ENCODE results near the gene WDR45B.

The WDR45B gene

DNA sequence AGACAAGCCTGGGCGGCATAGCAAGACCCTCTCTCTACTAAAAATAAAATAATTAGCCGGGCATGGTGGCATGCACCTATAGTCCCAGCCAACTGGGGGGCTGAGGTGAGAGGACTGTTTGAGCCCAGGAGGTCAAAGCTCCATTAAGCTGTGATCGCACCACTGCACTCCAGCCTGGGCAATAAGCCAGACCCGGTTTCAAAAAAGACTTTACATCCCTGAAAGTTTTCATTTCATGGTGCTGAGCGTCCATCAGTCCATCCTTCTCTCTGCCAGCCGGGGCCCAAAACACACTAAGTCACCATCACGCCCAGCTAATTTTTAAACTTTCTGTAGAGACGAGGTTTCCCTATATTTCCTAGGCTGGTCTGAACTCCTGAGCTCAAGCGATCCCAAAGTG, 39.6 kb upstream of the WDR45B start:
- Histone ChIP-seq H3K36me3 (ENCODE audit: control insufficient read depth, insufficient read depth, low read length) (no peaks in the 10 kb centered on the region), H3K4me3 (ENCODE audit: low read depth, low read length) (no peak overlapping the region), H3K27me3 (ENCODE audit: control insufficient read depth, insufficient read depth, low read length) (no peaks in the 10 kb centered on the region), H3K27ac (ENCODE audit: low read depth, low read length) (no peak overlapping the region), H3K9me3 (ENCODE audit: control insufficient read depth, insufficient read depth, low read length) (no peaks in the 10 kb centered on the region), H3K4me1 (ENCODE audit: control insufficient read depth, insufficient read depth, low read length) (no peaks in the 10 kb centered on the region), H3K9ac (ENCODE audit: low read depth, low read length) (no peak overlapping the region)

DNA sequence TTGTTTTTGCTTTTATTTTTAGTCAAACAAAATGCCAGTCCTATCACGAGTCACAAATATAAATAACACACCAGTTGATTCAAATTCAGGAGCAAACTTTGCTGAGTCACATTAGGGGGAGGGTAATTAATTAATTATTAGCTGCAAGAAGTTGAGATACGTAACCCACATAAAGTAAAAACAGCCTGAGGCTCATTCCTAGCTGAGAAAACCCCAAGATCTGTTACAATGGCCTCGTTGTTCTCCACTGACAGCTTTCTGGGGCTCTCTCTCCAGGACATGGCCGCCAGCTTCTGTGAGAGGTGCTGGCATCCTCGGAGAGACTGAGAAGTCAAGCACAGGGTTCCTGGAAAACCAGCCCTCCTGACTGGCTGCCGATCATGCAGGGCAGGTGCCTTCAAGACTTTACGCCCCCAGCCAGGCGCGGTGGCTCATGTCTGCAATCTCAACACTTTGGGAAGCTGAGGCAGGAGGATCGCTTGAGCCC, 39.2 kb upstream of the WDR45B start:
- H3K4me3 ChIP-seq (ENCODE audit: low read depth, low read length) = no peak overlapping the region
- H3K4me1 ChIP-seq (ENCODE audit: control insufficient read depth, insufficient read depth, low read length) = no peaks in the 10 kb centered on the region
- no peak overlapping the region for H3K9ac ChIP-seq (ENCODE audit: low read depth, low read length)
- no peaks in the 10 kb centered on the region for H3K27me3 ChIP-seq (ENCODE audit: control insufficient read depth, insufficient read depth, low read length)
- H3K36me3 ChIP-seq (ENCODE audit: control insufficient read depth, insufficient read depth, low read length) = no peaks in the 10 kb centered on the region
- no peak overlapping the region for H3K27ac ChIP-seq (ENCODE audit: low read depth, low read length)
- H3K9me3 ChIP-seq (ENCODE audit: control insufficient read depth, insufficient read depth, low read length) = no peaks in the 10 kb centered on the region

DNA sequence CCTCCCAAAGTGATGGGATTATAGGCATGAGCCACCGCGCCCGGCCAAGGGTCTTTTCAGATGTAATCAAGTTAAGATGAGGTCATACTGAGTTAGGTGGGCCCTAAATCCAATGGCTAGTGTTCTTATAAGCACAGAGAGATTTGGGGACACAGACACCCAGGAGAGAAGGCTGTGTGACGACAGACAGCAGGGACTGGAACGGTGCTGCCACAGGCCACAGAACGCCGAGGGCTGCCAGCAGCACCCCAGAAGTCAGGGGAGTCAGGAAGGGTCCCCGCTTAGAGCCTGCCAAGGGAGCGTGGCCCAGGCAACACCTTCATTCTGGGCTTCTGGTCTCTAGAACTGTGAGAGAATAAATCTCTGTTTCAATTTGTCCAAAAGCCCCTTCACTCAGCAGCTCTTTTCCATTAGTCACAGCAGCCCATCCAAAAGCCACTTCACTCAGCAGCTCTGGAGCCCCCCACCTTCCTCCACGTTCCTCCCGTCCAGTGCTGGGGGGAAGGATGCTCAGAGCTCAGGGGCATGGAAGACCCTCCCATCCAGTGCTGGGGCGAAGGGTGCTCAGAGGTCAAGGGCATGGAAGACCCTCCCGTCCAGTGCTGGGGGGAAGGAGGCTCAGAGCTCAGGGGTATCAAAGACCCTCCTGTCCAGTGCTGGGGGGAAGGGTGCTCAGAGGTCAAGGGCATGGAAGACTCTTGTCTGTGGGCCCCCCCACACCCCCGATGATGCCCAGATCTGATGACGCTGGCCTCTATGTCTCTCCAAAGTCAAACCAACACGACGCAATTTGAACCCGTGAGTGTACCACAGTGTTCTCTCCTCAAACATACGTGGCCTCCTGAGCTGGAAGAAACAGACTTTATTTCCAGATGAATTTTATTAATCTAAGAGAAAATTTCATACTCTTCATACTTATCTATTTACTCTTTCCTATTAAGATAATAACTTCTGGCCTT, 38.4 kb upstream of the WDR45B start:
- H3K27me3 ChIP-seq (ENCODE audit: control insufficient read depth, insufficient read depth, low read length) = no peaks in the 10 kb centered on the region
- no peak overlapping the region for H3K4me3 ChIP-seq (ENCODE audit: low read depth, low read length)
- H3K9me3 ChIP-seq (ENCODE audit: control insufficient read depth, insufficient read depth, low read length) = no peaks in the 10 kb centered on the region
- H3K9ac ChIP-seq (ENCODE audit: low read depth, low read length) = no peak overlapping the region
- H3K4me1 ChIP-seq (ENCODE audit: control insufficient read depth, insufficient read depth, low read length) = no peaks in the 10 kb centered on the region
- H3K27ac ChIP-seq (ENCODE audit: low read depth, low read length) = no peak overlapping the region
- no peaks in the 10 kb centered on the region for H3K36me3 ChIP-seq (ENCODE audit: control insufficient read depth, insufficient read depth, low read length)

DNA sequence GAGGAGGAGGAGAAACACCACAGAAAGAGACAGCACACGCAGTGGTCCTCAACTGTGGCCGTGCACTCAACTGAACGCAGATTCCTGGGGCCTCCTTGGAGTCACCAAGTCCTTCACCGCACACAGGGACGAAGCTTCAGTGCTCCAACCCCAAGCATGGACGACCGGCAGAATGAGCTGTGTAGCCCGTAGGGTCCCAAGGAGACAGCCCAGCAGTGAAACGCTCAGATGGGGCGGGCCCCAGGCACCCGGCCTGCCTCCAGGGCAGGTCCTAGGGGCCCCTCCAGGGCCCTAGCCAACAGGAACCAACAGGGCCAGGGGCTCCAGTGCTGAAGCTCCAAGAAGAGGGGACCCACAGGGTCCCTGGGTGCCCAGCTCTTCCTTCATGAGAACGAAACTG, 37.0 kb upstream of the WDR45B start:
- no peak overlapping the region for H3K27ac ChIP-seq (ENCODE audit: low read depth, low read length)
- no peaks in the 10 kb centered on the region for H3K27me3 ChIP-seq (ENCODE audit: control insufficient read depth, insufficient read depth, low read length)
- no peaks in the 10 kb centered on the region for H3K4me1 ChIP-seq (ENCODE audit: control insufficient read depth, insufficient read depth, low read length)
- H3K9ac ChIP-seq (ENCODE audit: low read depth, low read length) = no peak overlapping the region
- H3K9me3 ChIP-seq (ENCODE audit: control insufficient read depth, insufficient read depth, low read length) = no peaks in the 10 kb centered on the region
- H3K36me3 ChIP-seq (ENCODE audit: control insufficient read depth, insufficient read depth, low read length) = no peaks in the 10 kb centered on the region
- H3K4me3 ChIP-seq (ENCODE audit: low read depth, low read length) = no peak overlapping the region

DNA sequence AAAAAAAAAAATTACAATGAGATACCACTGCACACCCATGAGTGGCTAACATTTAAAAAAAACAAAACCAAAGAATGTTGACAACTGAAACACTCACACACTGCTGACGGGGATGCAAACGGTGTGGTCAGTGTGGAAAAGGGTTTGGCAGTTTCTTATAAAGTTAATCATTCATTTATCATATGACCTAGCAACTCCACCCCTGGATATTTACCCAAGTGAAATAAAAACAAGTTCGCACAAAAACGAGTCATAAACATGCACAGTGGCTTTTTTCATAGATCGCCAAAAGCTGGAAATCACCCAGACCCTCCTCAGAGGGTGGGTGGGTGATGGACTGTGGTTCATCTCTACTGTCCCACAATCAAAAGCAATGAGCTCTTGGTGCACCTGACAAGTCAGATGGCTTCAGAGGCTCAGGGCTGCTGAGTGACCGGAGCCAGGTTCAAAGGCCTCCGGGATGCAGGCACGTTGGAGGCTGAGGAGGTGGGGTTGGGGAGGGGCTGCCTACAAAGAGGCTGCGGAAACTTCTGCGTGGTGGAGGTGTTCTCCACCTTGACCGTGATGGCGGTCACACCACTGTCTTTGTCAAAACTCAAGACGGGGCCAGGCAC, 36.1 kb upstream of the WDR45B start:
- H3K27ac ChIP-seq (ENCODE audit: low read depth, low read length) = no peak overlapping the region
- no peaks in the 10 kb centered on the region for H3K36me3 ChIP-seq (ENCODE audit: control insufficient read depth, insufficient read depth, low read length)
- H3K9me3 ChIP-seq (ENCODE audit: control insufficient read depth, insufficient read depth, low read length) = no peaks in the 10 kb centered on the region
- no peaks in the 10 kb centered on the region for H3K4me1 ChIP-seq (ENCODE audit: control insufficient read depth, insufficient read depth, low read length)
- no peak overlapping the region for H3K4me3 ChIP-seq (ENCODE audit: low read depth, low read length)
- H3K9ac ChIP-seq (ENCODE audit: low read depth, low read length) = no peak overlapping the region
- no peaks in the 10 kb centered on the region for H3K27me3 ChIP-seq (ENCODE audit: control insufficient read depth, insufficient read depth, low read length)

DNA sequence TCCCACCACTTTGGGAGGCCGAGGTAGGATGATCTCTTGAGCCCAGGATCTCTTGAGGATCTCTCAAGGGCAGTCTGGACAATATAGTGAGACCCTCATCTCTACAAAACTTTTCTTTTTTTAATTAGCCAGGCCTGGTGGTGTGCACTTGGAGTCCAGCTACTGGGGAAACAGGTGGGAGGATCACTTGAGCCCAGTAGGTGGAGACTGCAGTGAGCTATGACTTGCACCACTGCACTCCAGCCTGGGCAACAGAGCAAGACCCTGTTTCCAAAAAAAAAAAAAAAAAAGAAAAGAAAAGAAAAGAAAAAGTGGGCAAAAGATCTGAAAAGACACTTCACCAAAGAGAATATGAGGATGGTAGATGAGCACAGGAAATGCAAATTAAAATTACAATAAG, 35.3 kb upstream of the WDR45B start:
- Histone ChIP-seq H3K27me3 (ENCODE audit: control insufficient read depth, insufficient read depth, low read length) (no peaks in the 10 kb centered on the region), H3K9ac (ENCODE audit: low read depth, low read length) (no peak overlapping the region), H3K4me3 (ENCODE audit: low read depth, low read length) (no peak overlapping the region), H3K9me3 (ENCODE audit: control insufficient read depth, insufficient read depth, low read length) (no peaks in the 10 kb centered on the region), H3K4me1 (ENCODE audit: control insufficient read depth, insufficient read depth, low read length) (no peaks in the 10 kb centered on the region), H3K36me3 (ENCODE audit: control insufficient read depth, insufficient read depth, low read length) (no peaks in the 10 kb centered on the region), H3K27ac (ENCODE audit: low read depth, low read length) (no peak overlapping the region)

DNA sequence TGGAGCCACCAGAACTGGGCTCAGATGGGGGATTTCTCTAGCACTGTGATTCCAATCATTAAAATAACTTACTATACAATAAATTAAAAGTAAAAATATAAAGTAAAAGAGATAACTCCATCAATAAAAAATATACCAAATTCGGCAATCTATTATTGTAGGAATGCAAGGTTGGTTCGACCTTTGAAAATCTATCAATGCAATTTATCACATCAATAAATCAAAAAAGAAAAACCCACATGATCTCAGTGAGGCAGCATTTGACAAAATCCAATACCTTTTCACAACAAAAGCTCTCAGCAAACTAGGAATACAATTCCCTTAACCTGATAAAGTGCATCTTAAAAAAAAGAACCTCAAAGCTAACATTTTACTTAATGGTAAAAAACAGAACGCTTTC, 33.3 kb upstream of the WDR45B start:
- no peak overlapping the region for H3K9ac ChIP-seq (ENCODE audit: low read depth, low read length)

DNA sequence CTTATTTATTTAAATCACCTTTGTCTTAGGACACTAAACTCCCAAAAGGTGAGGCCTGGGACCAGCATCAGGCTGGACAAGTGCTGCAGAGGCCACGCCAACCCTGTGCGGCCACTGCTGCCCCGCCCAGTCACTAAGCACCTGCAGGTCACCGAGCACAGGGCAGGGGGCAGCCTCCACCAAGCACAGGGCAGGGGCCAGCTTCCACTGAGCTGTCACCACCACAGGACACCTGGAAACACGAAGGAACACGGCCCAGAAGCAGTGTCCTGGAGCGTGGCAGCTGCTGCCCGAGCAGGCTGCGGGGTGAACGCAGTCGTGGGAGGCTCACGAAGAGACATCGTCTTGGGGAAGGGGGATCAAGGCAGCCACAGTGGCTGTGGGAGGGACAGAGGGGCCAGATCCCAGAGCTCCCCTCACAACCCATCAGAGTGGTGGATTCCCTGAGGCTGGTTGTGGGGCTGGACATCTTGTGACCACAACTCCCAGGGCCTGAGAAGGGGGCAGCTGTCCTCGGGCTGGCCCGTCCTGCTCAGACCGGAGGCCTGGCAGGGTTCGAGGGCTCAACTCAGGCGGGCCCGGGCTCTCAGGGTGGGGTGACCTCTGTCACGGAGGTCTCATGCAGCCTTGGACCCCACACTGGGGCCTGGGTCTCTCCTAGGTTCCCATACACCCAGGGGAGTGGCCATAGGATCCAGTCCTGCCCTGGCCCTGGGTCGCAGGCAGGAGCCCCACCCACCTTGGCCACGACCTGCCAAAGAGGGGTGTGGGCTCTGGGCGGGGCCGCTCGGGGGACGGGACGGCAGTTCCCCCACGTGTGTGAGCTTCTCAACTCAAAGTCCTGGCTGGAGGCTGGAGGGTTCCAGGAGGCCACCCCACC, 31.6 kb upstream of the WDR45B start:
- Histone ChIP-seq H3K9ac (ENCODE audit: low read depth, low read length) (no peak overlapping the region), H3K9me3 (ENCODE audit: control insufficient read depth, insufficient read depth, low read length) (no peaks in the 10 kb centered on the region), H3K4me1 (ENCODE audit: control insufficient read depth, insufficient read depth, low read length) (no peaks in the 10 kb centered on the region), H3K27me3 (ENCODE audit: control insufficient read depth, insufficient read depth, low read length) (no peaks in the 10 kb centered on the region), H3K4me3 (ENCODE audit: low read depth, low read length) (no peak overlapping the region), H3K36me3 (ENCODE audit: control insufficient read depth, insufficient read depth, low read length) (no peaks in the 10 kb centered on the region), H3K27ac (ENCODE audit: low read depth, low read length) (no peak overlapping the region)

More for the DNA sequence above, 33.3 kb upstream of the WDR45B start:
- Histone ChIP-seq H3K27ac (ENCODE audit: low read depth, low read length) (no peak overlapping the region), H3K36me3 (ENCODE audit: control insufficient read depth, insufficient read depth, low read length) (no peaks in the 10 kb centered on the region), H3K9me3 (ENCODE audit: control insufficient read depth, insufficient read depth, low read length) (no peaks in the 10 kb centered on the region), H3K27me3 (ENCODE audit: control insufficient read depth, insufficient read depth, low read length) (no peaks in the 10 kb centered on the region), H3K4me3 (ENCODE audit: low read depth, low read length) (no peak overlapping the region), H3K4me1 (ENCODE audit: control insufficient read depth, insufficient read depth, low read length) (no peaks in the 10 kb centered on the region)

DNA sequence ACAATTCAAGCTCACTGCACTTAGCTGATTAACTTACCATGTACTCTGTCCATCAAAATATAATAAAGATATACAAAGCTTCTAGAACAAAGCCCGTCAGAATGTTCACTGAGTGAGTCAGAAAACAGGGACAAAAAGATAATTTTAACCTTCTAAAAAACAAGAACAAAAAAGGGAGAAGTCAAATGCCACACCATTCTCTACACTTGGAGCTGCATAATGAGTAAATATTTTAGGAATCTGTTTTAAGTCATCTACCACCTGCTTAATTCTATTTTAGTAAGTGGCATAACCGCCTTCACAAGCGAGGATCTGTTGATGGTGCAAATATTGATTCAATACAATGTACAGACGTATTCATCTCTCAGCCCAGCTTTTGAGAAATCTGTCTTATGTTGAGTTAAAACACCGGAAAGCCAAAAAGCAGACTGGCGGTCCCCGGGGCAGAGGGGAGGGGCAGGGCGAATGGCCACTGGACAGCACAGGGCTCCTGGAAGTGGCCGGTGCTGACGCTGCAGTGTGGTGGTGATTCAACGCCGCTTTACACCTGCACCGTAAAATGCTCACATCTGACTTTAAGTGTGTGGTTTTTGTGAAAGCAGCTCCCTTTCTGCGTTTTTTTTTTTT, 30.1 kb upstream of the WDR45B start:
- Histone ChIP-seq H3K9me3 (ENCODE audit: control insufficient read depth, insufficient read depth, low read length) (no peaks in the 10 kb centered on the region), H3K36me3 (ENCODE audit: control insufficient read depth, insufficient read depth, low read length) (no peaks in the 10 kb centered on the region), H3K4me3 (ENCODE audit: low read depth, low read length) (no peak overlapping the region), H3K27me3 (ENCODE audit: control insufficient read depth, insufficient read depth, low read length) (no peaks in the 10 kb centered on the region), H3K4me1 (ENCODE audit: control insufficient read depth, insufficient read depth, low read length) (no peaks in the 10 kb centered on the region), H3K9ac (ENCODE audit: low read depth, low read length) (no peak overlapping the region), H3K27ac (ENCODE audit: low read depth, low read length) (no peak overlapping the region)

DNA sequence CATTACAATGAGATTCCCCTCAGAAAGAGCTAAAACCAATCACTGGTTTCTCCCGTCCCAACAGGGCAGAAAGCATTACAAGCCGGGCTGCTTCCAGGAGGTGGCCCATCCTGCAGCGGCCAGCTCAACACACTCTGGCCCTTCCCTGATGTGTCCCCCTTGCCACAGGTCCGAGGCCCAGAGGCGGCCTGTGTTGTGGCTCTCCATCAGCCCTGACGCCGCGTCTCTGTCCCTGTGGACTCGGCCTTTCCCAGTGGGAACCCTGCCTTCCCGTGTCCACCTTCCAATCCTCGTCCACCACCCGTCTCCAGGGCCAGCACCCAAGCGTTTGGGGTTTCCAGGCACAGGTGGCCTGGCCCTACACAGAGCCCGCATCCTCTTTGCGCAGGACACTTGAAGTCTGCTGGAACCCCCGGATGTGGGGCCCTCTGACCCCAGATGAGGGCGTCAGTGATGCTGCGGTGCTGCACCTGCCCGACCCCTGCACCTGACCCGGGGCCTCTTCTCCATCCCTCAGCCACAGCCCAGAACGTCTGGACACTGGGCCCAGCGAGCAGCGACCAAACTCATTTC, 29.2 kb upstream of the WDR45B start:
- H3K27ac ChIP-seq (ENCODE audit: low read depth, low read length) = no peak overlapping the region
- H3K36me3 ChIP-seq (ENCODE audit: control insufficient read depth, insufficient read depth, low read length) = no peaks in the 10 kb centered on the region
- no peak overlapping the region for H3K4me3 ChIP-seq (ENCODE audit: low read depth, low read length)
- H3K27me3 ChIP-seq (ENCODE audit: control insufficient read depth, insufficient read depth, low read length) = no peaks in the 10 kb centered on the region
- no peak overlapping the region for H3K9ac ChIP-seq (ENCODE audit: low read depth, low read length)
- no peaks in the 10 kb centered on the region for H3K9me3 ChIP-seq (ENCODE audit: control insufficient read depth, insufficient read depth, low read length)
- no peaks in the 10 kb centered on the region for H3K4me1 ChIP-seq (ENCODE audit: control insufficient read depth, insufficient read depth, low read length)
